IPS-18c (cell line): Measurements from ENCODE around the gene CHST7.
A peak's percentile ranks its signal among the peaks of the same experiment; 100 is the strongest.

Source experiments
- H3K4me3 ChIP-seq: 2 replicates; pipeline ENCODE4 v1.7.0; 2013; ENCODE audit warnings: low read depth, mild to moderate bottlenecking, low read length, moderate library complexity; ENCODE audit not compliant: insufficient read depth
- H3K9me3 ChIP-seq: one replicate; pipeline ENCODE4 v1.6.1; 2013; ENCODE audit warnings: mild to moderate bottlenecking, low read length, moderate library complexity; ENCODE audit not compliant: control insufficient read depth, insufficient read depth

Gene CHST7

DNA sequence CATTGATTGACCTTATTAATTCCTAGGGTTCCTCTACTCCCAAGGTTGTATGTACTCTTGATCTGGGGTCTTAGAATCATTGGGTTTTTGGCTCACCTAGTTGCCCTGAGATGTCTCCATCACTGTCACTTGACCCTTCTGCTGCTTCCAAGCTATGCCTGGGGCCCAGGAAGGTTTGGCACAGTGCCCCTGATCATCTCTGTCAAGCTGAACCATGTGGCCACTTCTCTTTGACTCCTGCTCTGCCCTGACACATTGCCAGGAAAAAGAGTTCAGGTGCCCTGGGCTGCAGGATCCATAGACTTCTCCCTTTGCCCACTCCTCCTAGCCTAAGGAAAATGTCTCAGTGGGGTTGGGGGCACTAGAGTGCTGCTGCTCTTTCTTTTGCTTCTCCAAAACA is 3.9 kb upstream of the CHST7 start:
- no peak overlapping the region for H3K4me3 ChIP-seq

DNA sequence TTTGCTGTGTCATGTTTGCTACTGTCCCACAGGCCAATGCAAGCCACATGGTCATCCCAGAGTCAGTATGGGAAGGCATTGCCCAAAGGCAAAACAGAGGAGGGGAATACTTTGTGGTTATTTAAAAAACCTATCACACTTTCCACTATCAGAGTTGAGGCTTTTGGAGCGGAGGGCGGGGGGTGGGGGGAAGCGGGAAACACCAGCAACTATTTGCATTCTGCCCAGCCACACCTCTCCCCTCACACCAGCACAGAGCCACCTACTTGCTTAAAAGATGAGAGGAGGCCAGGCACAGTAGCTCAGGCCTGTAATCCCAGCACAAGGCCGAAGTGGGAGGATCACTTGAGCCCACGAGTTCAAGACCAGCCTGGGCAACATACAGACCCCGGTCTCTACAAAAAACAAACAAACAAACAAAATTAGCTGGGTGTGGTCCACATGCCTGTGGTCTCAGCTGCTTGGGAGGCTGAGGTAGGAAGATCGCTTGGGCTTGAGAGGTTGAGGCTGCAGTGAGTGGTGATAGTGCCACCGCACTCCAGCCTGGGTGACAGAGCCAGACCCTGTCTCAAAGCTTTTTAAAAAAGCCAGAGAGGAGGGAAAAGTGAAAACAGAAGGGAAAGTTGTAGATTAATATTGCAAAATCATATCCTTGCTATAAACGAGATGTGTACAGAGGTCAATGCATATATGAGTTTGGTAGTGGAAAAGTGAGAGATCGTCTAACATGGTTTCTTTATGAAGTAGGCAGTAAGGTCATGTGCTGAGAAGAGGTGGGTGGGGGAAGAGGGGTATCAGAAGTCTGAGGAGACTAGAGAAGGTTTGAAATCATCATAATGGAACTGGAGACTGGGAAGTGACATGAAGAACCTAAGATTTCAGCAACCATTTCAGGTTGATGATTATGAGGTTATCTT is 1.9 kb upstream of the CHST7 start:
- H3K4me3 ChIP-seq: no peak overlapping the region
- peaks cover 8% of the 10 kb centered on the region for H3K9me3 ChIP-seq

More for the DNA sequence above, 3.9 kb upstream of the CHST7 start:
- peaks cover 8% of the 10 kb centered on the region for H3K9me3 ChIP-seq

DNA sequence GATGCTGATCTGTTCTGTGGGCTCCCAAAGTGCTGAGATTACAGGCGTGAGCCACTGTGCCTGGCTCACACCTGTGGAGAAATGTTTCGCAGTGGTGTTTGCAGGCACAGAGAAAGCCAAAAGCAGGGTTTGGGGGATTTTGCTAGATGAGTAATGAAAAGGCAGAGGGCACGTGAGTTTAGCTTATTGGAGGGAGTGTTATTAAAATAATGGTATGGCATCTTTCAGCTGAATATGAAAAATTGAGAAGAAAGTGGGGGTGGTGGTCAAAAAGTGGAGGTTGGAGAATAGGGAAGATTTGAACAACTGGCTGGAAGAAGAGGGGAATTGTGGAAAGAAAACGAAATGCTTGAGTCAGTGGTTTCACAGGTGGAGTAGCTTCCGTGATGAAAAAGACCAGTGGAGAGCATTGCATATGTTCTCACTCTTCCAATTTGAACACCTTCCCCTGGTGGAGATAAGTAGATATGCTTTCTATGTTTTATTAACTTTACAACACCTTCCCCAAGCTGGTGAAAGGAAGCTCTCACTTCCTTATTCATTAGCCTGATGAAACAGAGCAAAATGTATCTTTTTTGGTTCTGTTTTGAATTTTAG is 1.1 kb upstream of the CHST7 start:
- H3K9me3 ChIP-seq: peaks cover 8% of the 10 kb centered on the region
- no peak overlapping the region for H3K4me3 ChIP-seq

DNA sequence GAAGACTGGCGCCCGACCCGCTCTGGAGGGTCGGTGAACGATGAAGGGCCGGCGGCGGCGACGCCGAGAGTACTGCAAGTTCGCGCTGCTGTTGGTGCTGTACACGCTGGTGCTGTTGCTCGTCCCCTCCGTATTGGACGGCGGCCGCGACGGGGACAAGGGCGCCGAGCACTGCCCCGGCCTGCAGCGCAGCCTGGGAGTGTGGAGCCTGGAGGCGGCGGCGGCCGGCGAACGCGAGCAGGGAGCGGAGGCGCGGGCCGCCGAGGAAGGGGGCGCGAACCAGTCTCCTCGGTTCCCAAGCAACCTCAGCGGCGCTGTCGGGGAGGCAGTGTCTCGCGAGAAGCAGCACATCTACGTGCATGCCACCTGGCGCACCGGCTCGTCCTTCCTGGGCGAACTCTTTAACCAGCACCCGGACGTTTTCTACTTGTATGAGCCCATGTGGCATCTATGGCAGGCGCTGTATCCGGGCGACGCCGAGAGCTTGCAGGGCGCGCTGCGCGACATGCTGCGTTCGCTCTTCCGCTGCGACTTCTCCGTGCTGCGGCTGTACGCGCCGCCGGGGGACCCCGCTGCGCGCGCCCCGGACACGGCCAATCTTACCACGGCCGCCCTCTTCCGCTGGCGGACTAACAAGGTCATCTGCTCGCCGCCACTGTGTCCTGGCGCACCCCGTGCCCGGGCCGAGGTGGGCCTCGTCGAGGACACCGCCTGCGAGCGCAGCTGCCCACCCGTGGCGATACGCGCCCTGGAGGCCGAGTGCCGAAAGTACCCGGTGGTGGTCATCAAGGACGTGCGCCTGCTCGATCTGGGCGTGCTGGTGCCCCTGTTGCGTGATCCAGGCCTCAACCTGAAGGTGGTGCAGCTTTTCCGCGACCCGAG is 568 bp downstream of the CHST7 start:
- Histone ChIP-seq H3K9me3 (peaks cover 8% of the 10 kb centered on the region), H3K4me3 (peak overlapping the region; percentile 35)

DNA sequence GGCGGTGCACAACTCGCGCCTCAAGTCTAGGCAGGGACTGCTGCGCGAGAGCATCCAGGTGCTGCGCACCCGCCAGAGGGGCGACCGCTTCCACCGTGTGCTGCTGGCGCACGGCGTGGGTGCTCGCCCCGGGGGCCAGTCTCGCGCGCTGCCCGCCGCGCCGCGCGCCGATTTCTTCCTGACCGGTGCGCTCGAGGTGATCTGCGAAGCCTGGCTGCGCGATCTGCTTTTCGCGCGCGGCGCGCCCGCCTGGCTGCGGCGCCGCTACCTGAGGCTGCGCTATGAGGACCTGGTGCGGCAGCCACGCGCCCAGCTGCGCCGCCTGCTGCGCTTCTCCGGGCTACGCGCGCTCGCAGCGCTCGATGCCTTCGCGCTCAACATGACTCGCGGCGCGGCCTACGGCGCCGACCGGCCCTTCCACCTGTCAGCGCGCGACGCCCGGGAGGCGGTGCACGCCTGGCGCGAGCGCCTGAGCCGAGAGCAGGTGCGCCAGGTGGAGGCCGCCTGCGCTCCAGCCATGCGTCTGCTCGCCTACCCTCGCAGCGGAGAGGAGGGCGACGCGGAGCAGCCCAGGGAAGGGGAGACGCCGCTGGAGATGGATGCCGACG is 1.3 kb downstream of the CHST7 start:
- peaks cover 8% of the 10 kb centered on the region for H3K9me3 ChIP-seq
- peak overlapping the region; percentile 35 for H3K4me3 ChIP-seq

DNA sequence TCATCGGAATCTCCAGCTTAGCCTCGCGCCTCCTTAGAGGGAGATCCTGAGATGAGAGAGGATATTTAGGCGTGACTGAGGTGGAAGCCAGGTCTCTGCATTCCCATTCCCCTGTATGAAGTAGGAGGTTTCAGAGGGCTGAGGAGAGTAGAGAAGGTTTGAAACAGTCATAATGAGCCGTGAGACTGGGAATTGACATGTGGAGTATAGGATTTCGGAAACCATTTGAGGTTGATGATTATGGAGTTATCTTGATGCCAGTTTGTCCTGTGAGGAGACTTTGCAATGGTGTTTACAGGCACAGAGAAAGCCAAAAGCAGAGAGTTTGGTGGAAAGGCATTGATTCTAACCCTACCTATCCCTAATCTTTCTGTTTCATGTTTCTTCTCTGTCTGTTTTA is 2.0 kb downstream of the CHST7 start:
- Histone ChIP-seq H3K9me3 (peaks cover 8% of the 10 kb centered on the region), H3K4me3 (peak overlapping the region; percentile 35)

DNA sequence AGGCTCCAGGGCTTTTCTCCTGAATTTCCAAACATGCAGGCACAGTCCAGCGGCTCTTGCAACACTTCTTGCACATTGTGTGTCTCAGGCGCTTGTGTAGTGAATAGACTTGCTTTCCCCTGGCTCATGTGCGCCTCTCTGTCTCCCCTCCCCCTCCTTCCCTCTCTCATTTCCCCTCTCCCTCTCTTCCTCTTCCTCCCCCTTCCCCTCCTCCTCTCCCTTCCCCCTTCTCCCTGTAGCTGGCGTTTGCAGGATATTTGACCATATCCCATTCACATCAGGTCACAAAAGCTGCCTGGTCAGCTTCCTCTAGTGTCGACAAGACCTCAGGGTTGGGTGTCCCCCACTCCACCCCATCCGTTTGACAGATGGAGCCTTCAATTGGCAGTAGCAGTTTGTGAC is 2.4 kb downstream of the CHST7 start:
- Histone ChIP-seq H3K4me3 (peak overlapping the region; percentile 35; the same call in 1 of the 2 replicates), H3K9me3 (peaks cover 9% of the 10 kb centered on the region)

DNA sequence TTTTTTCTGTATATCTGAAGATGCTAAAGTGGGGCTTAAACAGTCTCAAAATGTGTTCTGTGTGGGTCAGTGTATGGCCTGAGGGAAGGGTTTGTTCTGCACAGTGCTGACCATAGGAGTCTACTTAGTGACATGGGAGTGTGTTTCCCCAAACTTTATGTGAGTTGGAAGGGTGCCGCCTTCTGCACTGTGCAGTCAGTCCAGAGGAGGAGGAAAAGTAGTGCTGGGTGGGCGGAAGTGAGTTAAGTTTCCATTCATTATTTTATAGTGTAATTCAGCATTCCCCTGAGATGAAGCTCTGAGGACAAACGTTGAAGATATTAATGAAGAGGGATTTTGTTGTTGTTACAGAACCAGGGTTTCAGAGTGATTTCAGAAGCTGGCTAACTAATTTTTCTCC is 2.9 kb downstream of the CHST7 start:
- Histone ChIP-seq H3K4me3 (peak overlapping the region; percentile 35; the same call in 1 of the 2 replicates), H3K9me3 (peaks cover 7% of the 10 kb centered on the region)

DNA sequence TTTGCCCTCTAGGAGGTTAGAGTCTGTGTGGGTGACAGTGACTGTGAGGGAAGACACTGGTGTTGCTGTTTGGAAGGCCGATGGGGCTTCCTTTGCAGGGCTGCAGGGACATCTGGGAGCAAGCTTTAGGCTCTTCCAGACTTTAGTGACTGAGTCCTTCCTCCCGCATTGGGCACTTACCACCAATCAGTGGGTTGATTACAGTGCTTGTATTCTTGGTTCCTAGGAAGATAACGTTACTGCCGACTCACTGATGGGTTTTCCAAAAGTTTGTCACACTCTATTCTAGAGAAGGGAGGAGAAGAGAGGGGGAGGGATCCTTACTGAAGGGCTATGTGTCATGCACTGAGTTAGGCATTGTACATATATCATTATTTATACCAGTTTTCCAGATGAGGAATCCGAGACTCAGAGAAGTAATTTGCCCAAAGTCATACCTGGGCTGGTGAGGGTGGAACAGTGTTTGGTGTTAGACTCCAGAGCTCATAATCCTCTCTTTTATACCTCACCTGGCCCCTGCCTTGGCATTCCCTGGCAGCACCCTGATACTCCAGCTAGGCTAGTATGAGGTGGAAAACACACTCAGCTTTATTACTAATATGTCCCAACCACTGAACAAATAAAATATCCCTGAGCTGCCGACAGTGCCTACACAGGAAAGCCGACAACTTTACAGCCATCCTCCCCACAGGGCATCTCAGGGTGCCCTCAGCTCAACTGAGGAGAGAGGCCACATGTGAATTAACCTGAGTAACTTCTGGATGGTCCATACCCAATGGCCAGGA is 3.8 kb downstream of the CHST7 start:
- Histone ChIP-seq H3K4me3 (no peak overlapping the region), H3K9me3 (peaks cover 7% of the 10 kb centered on the region)

DNA sequence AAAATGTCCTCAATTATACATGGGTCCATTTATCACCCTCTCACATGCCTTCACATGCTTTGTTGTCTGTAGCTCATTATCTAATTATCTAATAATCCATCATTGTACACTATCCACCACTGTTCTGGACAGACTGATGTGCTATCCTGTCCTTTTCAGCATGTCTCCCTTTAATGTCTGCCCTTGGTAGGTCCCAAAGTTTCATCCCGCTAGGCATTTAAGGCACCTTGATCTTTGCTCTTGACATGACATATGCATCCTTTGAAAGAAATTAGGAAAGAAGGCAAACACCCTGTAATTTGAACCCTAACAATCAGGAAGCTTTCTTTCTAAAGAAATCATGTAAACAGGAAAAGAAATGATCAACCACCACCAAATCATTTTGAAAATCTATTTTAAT is 5.7 kb downstream of the CHST7 start:
- no peak overlapping the region for H3K4me3 ChIP-seq
- H3K9me3 ChIP-seq: peaks cover 5% of the 10 kb centered on the region

DNA sequence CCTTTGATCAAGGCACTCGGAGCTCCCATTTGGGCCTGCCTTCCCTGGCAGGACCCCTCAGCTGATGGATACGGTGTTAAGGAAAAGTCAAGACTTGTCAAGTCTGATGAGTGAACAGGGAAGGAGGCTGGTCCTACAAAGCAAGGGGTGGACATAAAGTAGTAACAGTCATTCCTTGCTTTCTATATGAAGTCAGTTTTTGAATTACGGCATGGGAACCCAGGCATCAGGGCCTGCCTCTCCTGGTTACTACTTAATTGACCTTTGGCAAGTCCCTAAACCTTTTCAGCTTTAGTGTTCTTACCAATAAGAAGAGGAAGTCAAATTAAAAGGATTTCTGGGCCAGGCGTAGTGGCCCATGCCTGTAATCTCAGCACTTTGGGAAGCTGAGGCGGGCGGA is 7.0 kb downstream of the CHST7 start:
- Histone ChIP-seq H3K9me3 (peaks cover 2% of the 10 kb centered on the region), H3K4me3 (no peak overlapping the region)

DNA sequence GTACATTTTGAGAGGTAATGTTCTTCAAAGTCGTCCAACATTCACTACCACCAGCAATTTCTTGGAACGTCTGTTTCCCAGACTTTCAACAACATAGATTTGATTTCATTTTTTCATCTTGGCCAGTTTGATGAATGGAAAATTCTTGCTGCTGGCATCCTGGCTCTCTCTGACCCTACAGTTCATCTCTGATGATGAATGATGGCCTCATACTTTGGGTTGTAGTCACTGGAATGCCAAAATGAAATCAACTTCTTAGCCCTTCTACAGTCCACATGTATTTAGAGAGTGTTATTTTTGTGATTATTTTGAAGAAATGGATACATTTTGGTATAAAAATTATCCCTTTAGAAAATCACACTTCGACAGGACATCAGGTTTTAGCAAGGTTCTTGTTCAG is 8.8 kb downstream of the CHST7 start:
- H3K4me3 ChIP-seq: no peak overlapping the region
- H3K9me3 ChIP-seq: peaks cover 5% of the 10 kb centered on the region

DNA sequence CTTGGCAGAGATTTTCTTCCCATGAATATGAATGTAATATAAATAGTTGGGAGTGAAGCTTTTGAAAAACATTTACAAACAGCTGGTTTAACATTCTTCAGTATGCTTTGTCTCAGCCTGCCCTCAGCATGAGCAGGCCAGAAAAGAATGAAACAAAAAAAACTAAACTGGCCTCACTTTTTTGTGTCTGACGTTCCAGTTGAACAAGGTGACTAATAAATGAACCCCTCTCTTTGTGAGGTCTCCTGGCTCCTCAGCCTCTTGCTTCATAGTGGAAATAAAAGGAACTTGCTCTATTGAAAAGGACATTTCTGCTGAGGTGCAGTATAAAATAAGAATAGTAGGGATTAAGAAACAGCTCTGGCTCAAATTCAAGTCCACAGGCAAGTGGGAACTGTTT is 9.4 kb downstream of the CHST7 start:
- Histone ChIP-seq H3K4me3 (no peak overlapping the region), H3K9me3 (peaks cover 5% of the 10 kb centered on the region)

DNA sequence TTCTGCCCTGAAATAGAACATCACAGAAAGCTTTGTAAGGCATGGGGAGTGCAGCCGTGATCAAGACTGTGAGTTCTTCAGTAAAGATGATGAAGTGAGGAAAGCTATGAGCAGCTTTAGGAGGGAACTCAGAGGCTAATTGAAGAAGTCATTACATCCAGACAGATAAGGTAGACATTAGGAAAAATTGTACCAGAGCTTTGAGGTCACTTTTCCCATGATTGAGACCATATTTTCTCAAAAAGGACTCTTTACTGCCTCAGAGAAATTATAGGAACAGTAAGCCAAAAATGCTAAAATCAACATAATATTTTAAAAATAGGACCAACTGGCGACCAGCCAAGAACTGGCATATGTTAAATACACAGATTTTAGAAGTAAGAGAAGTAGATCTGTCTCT is 11.2 kb downstream of the CHST7 start:
- Histone ChIP-seq H3K4me3 (no peak overlapping the region), H3K9me3 (peaks cover 5% of the 10 kb centered on the region)

DNA sequence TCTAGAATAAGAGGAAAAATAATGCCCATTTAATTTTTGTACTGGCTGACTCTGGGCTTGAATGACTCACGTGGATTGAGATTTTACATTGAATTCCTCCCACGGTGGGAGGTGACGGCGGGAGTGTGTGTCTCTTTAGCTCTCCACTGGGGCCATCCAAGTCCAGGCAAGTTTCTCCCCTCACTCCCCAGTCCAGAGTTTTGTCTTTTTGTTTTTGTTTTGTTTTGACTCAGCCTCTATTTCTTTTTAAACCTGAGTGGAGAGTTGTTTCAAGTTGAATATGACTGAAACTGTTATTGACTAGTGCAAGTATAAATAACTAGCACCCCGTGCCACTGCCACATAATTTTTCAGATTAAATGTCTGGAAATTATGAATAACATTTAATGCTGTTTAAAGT is 13.6 kb downstream of the CHST7 start:
- no peak overlapping the region for H3K4me3 ChIP-seq

DNA sequence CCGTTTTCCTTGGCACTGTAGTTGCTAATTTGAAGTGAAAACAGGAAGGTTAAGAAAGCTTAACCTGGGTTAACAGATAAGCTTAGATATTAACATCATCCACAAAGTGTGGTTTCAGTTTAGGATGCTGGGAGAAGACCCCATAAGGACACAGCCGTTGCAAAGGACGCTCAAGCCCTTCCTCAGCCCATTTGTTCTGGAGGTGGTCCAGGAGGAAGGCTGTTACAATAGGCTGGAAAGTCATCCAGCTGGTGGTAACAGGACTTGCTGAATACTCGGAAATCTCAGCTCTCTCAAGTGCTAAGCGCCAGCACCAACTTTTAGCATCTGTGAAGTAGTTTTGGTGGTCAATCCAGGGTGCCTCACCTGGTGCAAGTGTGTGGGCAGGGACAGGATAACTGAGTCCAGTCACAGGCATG is 14.2 kb downstream of the CHST7 start:
- Histone ChIP-seq H3K4me3 (no peak overlapping the region), H3K9me3 (peaks cover 5% of the 10 kb centered on the region)

More for the DNA sequence above, 13.6 kb downstream of the CHST7 start:
- peaks cover 3% of the 10 kb centered on the region for H3K9me3 ChIP-seq
